ENCODE measurements around the gene RNF8.
"Not testable (repeated sequence)": the region's sequence is repeated elsewhere in the genome, so short reads cannot be mapped to it uniquely, and the experiment has no call there.

RNF8 gene

DNA sequence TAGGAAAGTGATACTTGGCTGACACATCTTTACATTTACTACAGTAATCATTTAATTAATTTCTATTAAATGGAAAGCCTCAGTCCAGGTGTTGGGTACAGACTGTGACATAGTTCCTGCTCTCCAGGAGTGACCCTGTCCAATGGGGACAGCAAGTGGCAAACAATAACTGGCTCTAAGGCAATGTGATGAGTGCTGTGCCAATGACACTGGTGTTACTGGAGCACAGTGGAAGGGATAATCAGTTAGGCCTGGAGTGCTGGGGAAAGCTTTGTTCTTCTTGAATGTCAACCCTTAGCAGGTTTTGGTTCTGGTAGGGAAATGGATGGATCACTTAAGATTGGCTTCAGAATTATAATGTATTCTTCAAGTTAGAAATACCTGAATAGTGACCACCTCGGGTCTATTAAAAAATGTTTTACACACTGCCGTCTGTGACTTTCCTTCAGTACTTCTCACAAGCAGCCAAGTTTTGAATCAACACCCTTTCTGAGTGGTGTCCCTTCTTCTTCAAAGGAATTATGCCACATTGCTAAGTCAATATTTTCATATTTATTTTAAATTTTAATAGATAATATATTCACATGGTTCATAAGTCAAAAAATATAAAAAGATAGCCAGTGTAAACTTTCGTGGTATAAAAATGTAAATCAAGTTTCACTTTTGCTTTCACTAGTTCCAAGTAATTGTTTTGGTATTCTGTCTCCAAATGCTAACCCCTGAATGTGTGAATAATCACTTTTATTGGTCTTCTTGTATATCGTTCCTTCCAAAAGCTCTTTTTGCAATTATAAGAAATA is 88.8 kb downstream of the RNF8 start:
- in situ Hi-C loops (cut with MboI; ENCODE audit: low sequenced_read_pairs) = no loop called here

DNA sequence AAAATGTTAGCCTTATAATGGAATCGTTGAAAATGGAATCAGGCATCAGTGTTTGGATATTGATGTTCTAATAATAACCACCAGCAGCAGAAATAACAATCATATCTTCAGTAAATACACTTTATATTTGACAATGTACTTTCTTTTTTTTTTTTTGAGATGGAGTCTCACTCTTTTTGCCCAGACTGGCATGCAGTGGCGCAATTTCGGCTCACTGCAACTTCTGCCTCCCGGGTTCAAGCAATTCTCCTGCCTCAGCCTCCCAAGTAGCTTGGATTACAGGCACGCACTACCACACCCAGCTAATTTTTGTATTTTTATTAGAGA is 89.4 kb downstream of the RNF8 start:
- in situ Hi-C loops (cut with MboI; ENCODE audit: low sequenced_read_pairs) = not testable (repeated sequence)
